Caco-2 (cell line): Measurements from ENCODE around the gene CNR1. TPM values are rescaled to one million over a fixed set of nuclear protein-coding genes. Genes with fewer than 3 reads are reported as not detected.

Source experiments
- BruUV-seq: library from RNA; stranded (reverse); fragments of 400-500 nt; replicated peaks from 2 replicates; lab custom pipeline; 2021; lab: Mats Ljungman, UMichigan
- CTCF ChIA-PET: fragments of 300-600 bp; sonication (Branson Sonifier 250); formaldehyde crosslinking; loops from one replicate; lab custom pipeline; 2022; ENCODE audit warnings: antibody characterized with exemption; lab: Charles Lee
- POLR2A ChIA-PET: fragments of 300-600 bp; sonication (Branson Sonifier 250); formaldehyde crosslinking; loops from one replicate; lab custom pipeline; 2022; ENCODE audit warnings: antibody characterized with exemption; lab: Charles Lee
- DNase-seq, 2 experiments: peaks; one replicate each; pipeline versions ENCODE4 v3.0.0 to v3.0.0-alpha.2; 2020 to 2022
- H3K27me3 ChIP-seq: replicated peaks from 2 replicates; pipeline ENCODE4 v1.6.0; 2011; ENCODE audit warnings: low read length; ENCODE audit not compliant: control insufficient read depth, insufficient read depth
- H3K36me3 ChIP-seq: 2 replicates; pipeline ENCODE4 v1.5.1; 2011; ENCODE audit warnings: low read length; ENCODE audit not compliant: control insufficient read depth, insufficient read depth
- H3K4me1 ChIP-seq: fragments of 250-450 bp; sonication (Bioruptor Pico); 2 replicates; pipeline ENCODE4 v1.5.1; 2020; ENCODE audit warnings: mild to moderate bottlenecking
- H3K4me3 ChIP-seq: 2 replicates; pipeline ENCODE4 v1.5.1; 2011; ENCODE audit warnings: low read depth, mild to moderate bottlenecking, control low read depth, low read length
- H3K9me3 ChIP-seq: fragments of 250-450 bp; sonication (Bioruptor Pico); 2 replicates; pipeline ENCODE4 v1.5.1; 2020; ENCODE audit warnings: mild to moderate bottlenecking, moderate library complexity
- H3K27ac Mint-ChIP-seq: one replicate; pipeline ENCODE4 v1.8.0; 2022; ENCODE audit warnings: mixed read lengths; ENCODE audit not compliant: unreplicated experiment
- H3K27me3 Mint-ChIP-seq: one replicate; pipeline ENCODE4 v1.8.0; 2022; ENCODE audit warnings: mixed read lengths; ENCODE audit not compliant: insufficient read depth, unreplicated experiment
- H3K36me3 Mint-ChIP-seq: one replicate; pipeline ENCODE4 v1.8.0; 2022; ENCODE audit warnings: mild to moderate bottlenecking, mixed read lengths; ENCODE audit not compliant: insufficient read depth, unreplicated experiment
- H3K4me1 Mint-ChIP-seq: one replicate; pipeline ENCODE4 v1.8.0; 2022; ENCODE audit warnings: low read depth, mixed read lengths; ENCODE audit not compliant: unreplicated experiment
- H3K4me3 Mint-ChIP-seq: one replicate; pipeline ENCODE4 v1.8.0; 2022; ENCODE audit warnings: mild to moderate bottlenecking, moderate library complexity, mixed read lengths; ENCODE audit not compliant: unreplicated experiment
- H3K9me3 Mint-ChIP-seq: one replicate; pipeline ENCODE4 v1.8.0; 2022; ENCODE audit warnings: mixed read lengths; ENCODE audit not compliant: unreplicated experiment
- CTCF ChIP-seq, 2 experiments: fragments of 200-600 bp in 1 of 2; IDR thresholded peaks; 1 replicate in 1 of 2; 2 replicates in 1 of 2; pipeline versions ENCODE4 v1.5.1 to v1.8.0; 2011 to 2022; ENCODE audit warnings: antibody characterized with exemption in 1 of 2, control low read depth in 1 of 2, inconsistent platforms in 1 of 2, low read depth in 1 of 2, low read length in 1 of 2, mild to moderate bottlenecking in 1 of 2, moderate library complexity in 1 of 2; ENCODE audit not compliant: insufficient read depth in 1 of 2, severe bottlenecking in 1 of 2, unreplicated experiment in 1 of 2
- intact Hi-C: fragments of 100-400 bp; cut with micrococcal nuclease; formaldehyde crosslinking; loops from one replicate; pipeline ENCODE4 v1.10.0; 2022; ENCODE audit not compliant: unreplicated experiment
- total RNA-seq: library from RNA; stranded (reverse); gene quantifications from 2 replicates; pipeline ENCODE4 v1.2.3, GENCODE V29; 2022

The CNR1 gene
- total RNA-seq, 1 experiment from 2014 or later, result not detected

DNA sequence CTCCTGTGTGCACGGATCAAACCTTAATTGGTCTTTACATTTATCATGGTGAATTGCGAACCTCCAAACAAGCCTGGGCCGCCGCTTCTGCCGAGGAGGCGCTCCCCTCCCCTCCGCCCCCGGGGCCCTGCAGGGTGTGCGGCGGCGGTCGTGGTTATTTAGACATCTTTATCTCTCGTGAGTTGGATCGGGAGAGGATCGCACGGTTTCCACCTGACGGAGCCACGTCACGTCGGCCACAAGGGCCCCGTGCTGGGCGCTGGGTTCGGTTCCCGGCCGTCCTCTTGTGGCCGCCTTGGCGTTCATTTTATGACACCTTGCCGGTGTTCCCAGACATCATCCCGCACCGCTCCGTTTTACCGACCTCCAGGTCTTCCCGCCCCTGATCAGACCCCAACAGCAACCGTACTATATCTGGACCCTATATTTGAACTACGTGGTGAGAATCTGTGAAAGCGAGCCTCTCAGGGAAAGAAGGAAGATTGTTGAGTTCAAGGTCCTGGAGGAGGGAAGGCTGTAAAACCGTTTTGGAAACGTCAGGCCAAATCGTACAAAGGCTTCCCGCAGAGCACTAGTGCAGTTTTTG lies 1.3 kb upstream of the CNR1 start:
- no peak for TF ChIP-seq CTCF (IDR thresholded peaks at IDR 0.05; ENCODE audit: insufficient read depth in 1 of 2, low read depth in 1 of 2, low read length in 1 of 2, severe bottlenecking in 1 of 2, unreplicated experiment in 1 of 2)
- intact Hi-C loops, result loop anchor here (5.0 kb wide), 2 partner anchors 240 to 335 kb away; no protein-coding TSS in a partner anchor
- no peak overlapping the region for H3K4me3 ChIP-seq
- H3K36me3 ChIP-seq, result no peaks in the 10 kb centered on the region
- no peaks in the 10 kb centered on the region for H3K9me3 Mint-ChIP-seq
- DNase-seq, result no peak
- peaks cover 33% of the 10 kb centered on the region for H3K27me3 Mint-ChIP-seq
- no peaks in the 10 kb centered on the region for H3K9me3 ChIP-seq
- H3K36me3 Mint-ChIP-seq, result no peaks in the 10 kb centered on the region
- H3K27ac Mint-ChIP-seq, result no peak overlapping the region
- peaks cover 6% of the 10 kb centered on the region for H3K4me1 Mint-ChIP-seq
- ChIA-PET CTCF (no interaction called here), POLR2A (interaction anchor here (0.5 kb wide), 1 partner anchor 247 kb away, joined by 10 read pairs; no protein-coding TSS in a partner anchor)
- peak overlapping the region; percentile 32 for H3K4me3 Mint-ChIP-seq
- H3K27me3 ChIP-seq, result peaks cover 2% of the 10 kb centered on the region; the same call in 1 of the 2 replicates
- BruUV-seq, result no TSS peak
- H3K4me1 ChIP-seq, result 0 out of 2 replicates have a peak, but pooled peaks cover 5% of the 10 kb centered on the region

- no TSS peak for BruUV-seq
- H3K4me3 Mint-ChIP-seq, result peak overlapping the region; percentile 73
- peaks cover 33% of the 10 kb centered on the region for H3K27me3 Mint-ChIP-seq
- H3K4me1 Mint-ChIP-seq, result peaks cover 6% of the 10 kb centered on the region
- no peak overlapping the region for H3K27ac Mint-ChIP-seq
- 0 out of 2 replicates have a peak, but pooled peaks cover 5% of the 10 kb centered on the region for H3K4me1 ChIP-seq
- intact Hi-C loops, result loop anchor here (5.0 kb wide), 2 partner anchors 239 to 334 kb away; no protein-coding TSS in a partner anchor
- peak in 1 of 2 experiments; percentile 4 for DNase-seq
- no peaks in the 10 kb centered on the region for H3K9me3 ChIP-seq
- TF ChIP-seq CTCF (IDR thresholded peaks at IDR 0.05; ENCODE audit: insufficient read depth in 1 of 2, low read depth in 1 of 2, low read length in 1 of 2, severe bottlenecking in 1 of 2, unreplicated experiment in 1 of 2), result no peak
- ChIA-PET POLR2A (interaction anchor here (0.5 kb wide), 1 partner anchor 248 kb away, joined by 10 read pairs; no protein-coding TSS in a partner anchor), CTCF (no interaction called here)
- H3K4me3 ChIP-seq, result peak overlapping the region; percentile 43
- H3K27me3 ChIP-seq, result peaks cover 2% of the 10 kb centered on the region; the same call in 1 of the 2 replicates
- no peaks in the 10 kb centered on the region for H3K36me3 Mint-ChIP-seq
- H3K9me3 Mint-ChIP-seq, result no peaks in the 10 kb centered on the region
- no peaks in the 10 kb centered on the region for H3K36me3 ChIP-seq
These were observed 575 bp upstream of the CNR1 start for GRCh38 chr6:88166493-88167351.
